HG02885 (cell line): ENCODE data around the gene PTPRN2.
"Not testable (repeated sequence)": the region's sequence is repeated elsewhere in the genome, so short reads cannot be mapped to it uniquely, and the experiment has no call there.

ENCODE experiments used
- ATAC-seq: cut with Tn5 transposase; IDR thresholded peaks from one replicate; pipeline ENCODE4 v1.9.1; 2021; ENCODE audit warnings: mild to moderate bottlenecking; ENCODE audit not compliant: unreplicated experiment, poor library complexity

PTPRN2 gene

GRCh38 chr7:157991761-157992160 is 595.9 kb downstream of the PTPRN2 start:
- no peak for ATAC-seq

GRCh38 chr7:157991351-157991750 is 596.3 kb downstream of the PTPRN2 start:
- ATAC-seq, result no peak

- no peak for ATAC-seq
Observed at GRCh38 chr7:157990881-157991250, 596.8 kb downstream of the PTPRN2 start.

GRCh38 chr7:157990226-157990880 is 597.3 kb downstream of the PTPRN2 start:
- ATAC-seq, result no peak

- no peak for ATAC-seq
Observed at GRCh38 chr7:157989589-157989988, 598.0 kb downstream of the PTPRN2 start.

GRCh38 chr7:157987906-157988305 is 599.7 kb downstream of the PTPRN2 start:
- no peak for ATAC-seq

- no peak for ATAC-seq
Observed at GRCh38 chr7:157986051-157986450, 601.6 kb downstream of the PTPRN2 start.

- no peak for ATAC-seq
Observed at GRCh38 chr7:157985636-157986035, 602.0 kb downstream of the PTPRN2 start.

- no peak for ATAC-seq
Observed at GRCh38 chr7:157984423-157985163, 603.0 kb downstream of the PTPRN2 start.

- no peak for ATAC-seq
Observed at GRCh38 chr7:157983502-157984422, 603.9 kb downstream of the PTPRN2 start.

GRCh38 chr7:157981778-157982177 is 605.8 kb downstream of the PTPRN2 start:
- no peak for ATAC-seq

GRCh38 chr7:157980774-157981173 is 606.8 kb downstream of the PTPRN2 start:
- ATAC-seq, result no peak

GRCh38 chr7:157980341-157980731 is 607.3 kb downstream of the PTPRN2 start:
- ATAC-seq, result not testable (repeated sequence)

- no peak for ATAC-seq
Observed at GRCh38 chr7:157979636-157980340, 607.8 kb downstream of the PTPRN2 start.

- no peak for ATAC-seq
Observed at GRCh38 chr7:157978766-157979165, 608.9 kb downstream of the PTPRN2 start.

GRCh38 chr7:157977717-157978496 is 609.7 kb downstream of the PTPRN2 start:
- ATAC-seq, result no peak

- ATAC-seq, result no peak
Observed at GRCh38 chr7:157977306-157977705, 610.3 kb downstream of the PTPRN2 start.

GRCh38 chr7:157976406-157976805 is 611.2 kb downstream of the PTPRN2 start:
- ATAC-seq, result no peak
